HepG2 (cell line): ENCODE results near the gene DOLK. TPM values are rescaled to one million over a fixed set of nuclear protein-coding genes. Genes with fewer than 3 reads are reported as not detected.

Experiments used
- ADNP ChIP-seq: sonication (generic); formaldehyde crosslinking; IDR thresholded peaks from 2 replicates; pipeline ENCODE4 v1.4.0; 2020; ENCODE audit warnings: missing genetic modification reagents
- GFI1 ChIP-seq: sonication (generic); formaldehyde crosslinking; IDR thresholded peaks from 2 replicates; pipeline ENCODE4 v1.5.0; 2020; ENCODE audit warnings: missing genetic modification reagents, mild to moderate bottlenecking, borderline replicate concordance
- HMG20A ChIP-seq: IDR thresholded peaks from 2 replicates; pipeline ENCODE4 v1.6.1; 2016; ENCODE audit warnings: borderline replicate concordance
- KMT2B ChIP-seq: IDR thresholded peaks from 2 replicates; pipeline ENCODE4 v1.6.1; 2016; ENCODE audit warnings: missing genetic modification reagents, missing compliant biosample characterization
- MED13 ChIP-seq: sonication (generic); formaldehyde crosslinking; IDR thresholded peaks from 2 replicates; pipeline ENCODE4 v1.5.0; 2020; ENCODE audit warnings: missing genetic modification reagents
- NFYC ChIP-seq: IDR thresholded peaks from 2 replicates; pipeline ENCODE4 v1.6.1; 2016; ENCODE audit warnings: missing genetic modification reagents, missing compliant biosample characterization
- SP140L ChIP-seq: sonication (generic); formaldehyde crosslinking; IDR thresholded peaks from 2 replicates; pipeline ENCODE4 v1.4.0; 2020; ENCODE audit warnings: missing genetic modification reagents, borderline replicate concordance
- STAT5B ChIP-seq: sonication (generic); formaldehyde crosslinking; IDR thresholded peaks from 2 replicates; pipeline ENCODE4 v1.4.0; 2020; ENCODE audit warnings: missing genetic modification reagents
- TBX3 ChIP-seq: fragments of 450-650 bp; IDR thresholded peaks from 2 replicates; pipeline ENCODE4 v1.6.1; 2017; ENCODE audit warnings: antibody characterized with exemption, mild to moderate bottlenecking, inconsistent platforms, borderline replicate concordance
- ZBTB20 ChIP-seq: sonication (generic); formaldehyde crosslinking; IDR thresholded peaks from 2 replicates; pipeline ENCODE4 v1.8.1; 2023; ENCODE audit warnings: missing genetic modification reagents, low read depth, mild to moderate bottlenecking, borderline replicate concordance
- ZNF350 ChIP-seq: sonication (generic); formaldehyde crosslinking; IDR thresholded peaks from 2 replicates; pipeline ENCODE4 v1.4.0; 2020; ENCODE audit warnings: mild to moderate bottlenecking, low read depth, missing genetic modification reagents, borderline replicate concordance
- ZNF775 ChIP-seq: sonication (generic); formaldehyde crosslinking; IDR thresholded peaks from 2 replicates; pipeline ENCODE4 v1.4.0; 2020; ENCODE audit warnings: missing genetic modification reagents, mild to moderate bottlenecking, moderate library complexity, borderline replicate concordance
- ZSCAN31 ChIP-seq: sonication (generic); formaldehyde crosslinking; IDR thresholded peaks from 2 replicates; pipeline ENCODE4 v1.5.0; 2020; ENCODE audit warnings: low read depth, mild to moderate bottlenecking, missing genetic modification reagents
- polyA plus RNA-seq, 8 experiments: library from polyadenylated mRNA; depleted of rRNA in 3 of 8; stranded (reverse) in 7 of 8; unstranded in 1 of 8; fragments of >200 nt; fragmentation: Illumina TruSeq in 4 of 8; extraction: Trizol in 4 of 8; gene quantifications; 2 replicates each; pipeline versions ENCODE4 v1.2.1 to v1.2.3, GENCODE V29; 2011 to 2016; ENCODE audit warnings: low read depth in 4 of 8, missing spikeins in 1 of 8, mixed read lengths in 1 of 8; ENCODE audit not compliant: insufficient read depth in 1 of 8
- total RNA-seq, 5 experiments: library from RNA; depleted of rRNA; stranded (reverse); fragments of >200 nt; fragmentation: Illumina TruSeq; extraction: Trizol; gene quantifications; 2 replicates each; pipeline ENCODE4 v1.2.3, GENCODE V29; 2016; ENCODE audit warnings: low read depth in 1 of 5
- TF ChIP-seq, protein P1 (sequence below): sonication (generic); formaldehyde crosslinking; IDR thresholded peaks from 2 replicates; pipeline ENCODE4 v1.5.0; 2020; ENCODE audit warnings: missing genetic modification reagents
- TF ChIP-seq, protein P2 (sequence below): sonication (generic); formaldehyde crosslinking; IDR thresholded peaks from 2 replicates; pipeline ENCODE4 v1.8.1; 2022; ENCODE audit warnings: mild to moderate bottlenecking, missing genetic modification reagents
- TF ChIP-seq, protein P3 (sequence below): sonication (generic); formaldehyde crosslinking; IDR thresholded peaks from 2 replicates; pipeline ENCODE4 v1.4.0; 2020; ENCODE audit warnings: missing genetic modification reagents
- TF ChIP-seq, protein P4 (sequence below): sonication (generic); formaldehyde crosslinking; IDR thresholded peaks from 2 replicates; pipeline ENCODE4 v1.8.0; 2022; ENCODE audit warnings: missing genetic modification reagents, low read depth, mild to moderate bottlenecking, borderline replicate concordance
- TF ChIP-seq, protein P5 (sequence below): sonication (generic); formaldehyde crosslinking; IDR thresholded peaks from 2 replicates; pipeline ENCODE4 v1.5.0; 2020; ENCODE audit warnings: missing genetic modification reagents, mild to moderate bottlenecking, borderline replicate concordance
- TF ChIP-seq, protein P6 (sequence below): sonication (generic); formaldehyde crosslinking; IDR thresholded peaks from 2 replicates; pipeline ENCODE4 v1.5.0; 2020; ENCODE audit warnings: mild to moderate bottlenecking, missing genetic modification reagents

DOLK gene
- total and polyA plus RNA-seq, 2 of the 13 experiments (the other 11 are each of a cell fraction or from before 2014, with no cell fraction given) = 15.4 to 18.7 TPM

DNA sequence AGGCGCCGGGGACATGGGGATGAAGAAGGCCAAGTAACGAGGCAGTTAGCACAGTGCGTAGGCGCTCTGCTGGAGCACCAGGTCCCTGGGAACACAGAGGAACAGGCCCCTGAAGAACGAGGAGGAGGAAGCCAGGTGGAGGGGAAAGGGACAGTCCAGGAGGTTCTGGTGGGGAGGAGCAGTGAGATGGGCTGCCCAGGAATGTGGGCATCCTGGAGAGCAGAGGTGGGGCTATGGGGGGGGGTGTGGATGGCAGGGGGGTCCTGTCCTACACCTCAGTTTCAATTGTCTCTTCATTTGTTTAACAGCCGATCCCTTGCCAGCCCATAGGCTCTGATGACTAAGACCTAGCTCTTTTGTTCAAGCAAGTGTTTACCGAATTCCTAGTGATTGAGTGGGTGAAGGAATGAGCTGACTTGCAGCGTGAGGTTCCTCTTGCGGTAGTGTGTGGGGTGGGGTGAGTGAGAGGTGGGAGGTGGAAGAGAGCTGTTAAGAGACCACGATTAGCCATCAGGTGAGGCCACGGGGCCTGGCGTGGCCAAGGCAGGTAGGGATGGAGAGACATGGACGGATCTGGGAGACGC, 35.0 kb downstream of the DOLK start (continued):
- TF ChIP-seq SP140L = no peak
- TF ChIP-seq ZNF775 (CRISPR knock-in tag) = no peak
- no peak for TF ChIP-seq ADNP
- TF ChIP-seq NFYC (CRISPR knock-in tag) = no peak
- no peak for TF ChIP-seq ZNF350
- TF ChIP-seq, protein P1, sequence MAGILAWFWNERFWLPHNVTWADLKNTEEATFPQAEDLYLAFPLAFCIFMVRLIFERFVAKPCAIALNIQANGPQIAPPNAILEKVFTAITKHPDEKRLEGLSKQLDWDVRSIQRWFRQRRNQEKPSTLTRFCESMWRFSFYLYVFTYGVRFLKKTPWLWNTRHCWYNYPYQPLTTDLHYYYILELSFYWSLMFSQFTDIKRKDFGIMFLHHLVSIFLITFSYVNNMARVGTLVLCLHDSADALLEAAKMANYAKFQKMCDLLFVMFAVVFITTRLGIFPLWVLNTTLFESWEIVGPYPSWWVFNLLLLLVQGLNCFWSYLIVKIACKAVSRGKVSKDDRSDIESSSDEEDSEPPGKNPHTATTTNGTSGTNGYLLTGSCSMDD (CRISPR knock-in tag) = no peak
- TF ChIP-seq GFI1 (CRISPR knock-in tag) = no peak
- TF ChIP-seq STAT5B (CRISPR knock-in tag) = no peak
- TF ChIP-seq, protein P2, sequence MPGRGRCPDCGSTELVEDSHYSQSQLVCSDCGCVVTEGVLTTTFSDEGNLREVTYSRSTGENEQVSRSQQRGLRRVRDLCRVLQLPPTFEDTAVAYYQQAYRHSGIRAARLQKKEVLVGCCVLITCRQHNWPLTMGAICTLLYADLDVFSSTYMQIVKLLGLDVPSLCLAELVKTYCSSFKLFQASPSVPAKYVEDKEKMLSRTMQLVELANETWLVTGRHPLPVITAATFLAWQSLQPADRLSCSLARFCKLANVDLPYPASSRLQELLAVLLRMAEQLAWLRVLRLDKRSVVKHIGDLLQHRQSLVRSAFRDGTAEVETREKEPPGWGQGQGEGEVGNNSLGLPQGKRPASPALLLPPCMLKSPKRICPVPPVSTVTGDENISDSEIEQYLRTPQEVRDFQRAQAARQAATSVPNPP (CRISPR knock-in tag) = no peak
- TF ChIP-seq KMT2B (CRISPR knock-in tag) = no peak
- peak; percentile 51; the same call in 1 of the 2 replicates for TF ChIP-seq ZBTB20 (CRISPR knock-in tag)
- TF ChIP-seq HMG20A (CRISPR knock-in tag) = no peak
- TF ChIP-seq, protein P3, sequence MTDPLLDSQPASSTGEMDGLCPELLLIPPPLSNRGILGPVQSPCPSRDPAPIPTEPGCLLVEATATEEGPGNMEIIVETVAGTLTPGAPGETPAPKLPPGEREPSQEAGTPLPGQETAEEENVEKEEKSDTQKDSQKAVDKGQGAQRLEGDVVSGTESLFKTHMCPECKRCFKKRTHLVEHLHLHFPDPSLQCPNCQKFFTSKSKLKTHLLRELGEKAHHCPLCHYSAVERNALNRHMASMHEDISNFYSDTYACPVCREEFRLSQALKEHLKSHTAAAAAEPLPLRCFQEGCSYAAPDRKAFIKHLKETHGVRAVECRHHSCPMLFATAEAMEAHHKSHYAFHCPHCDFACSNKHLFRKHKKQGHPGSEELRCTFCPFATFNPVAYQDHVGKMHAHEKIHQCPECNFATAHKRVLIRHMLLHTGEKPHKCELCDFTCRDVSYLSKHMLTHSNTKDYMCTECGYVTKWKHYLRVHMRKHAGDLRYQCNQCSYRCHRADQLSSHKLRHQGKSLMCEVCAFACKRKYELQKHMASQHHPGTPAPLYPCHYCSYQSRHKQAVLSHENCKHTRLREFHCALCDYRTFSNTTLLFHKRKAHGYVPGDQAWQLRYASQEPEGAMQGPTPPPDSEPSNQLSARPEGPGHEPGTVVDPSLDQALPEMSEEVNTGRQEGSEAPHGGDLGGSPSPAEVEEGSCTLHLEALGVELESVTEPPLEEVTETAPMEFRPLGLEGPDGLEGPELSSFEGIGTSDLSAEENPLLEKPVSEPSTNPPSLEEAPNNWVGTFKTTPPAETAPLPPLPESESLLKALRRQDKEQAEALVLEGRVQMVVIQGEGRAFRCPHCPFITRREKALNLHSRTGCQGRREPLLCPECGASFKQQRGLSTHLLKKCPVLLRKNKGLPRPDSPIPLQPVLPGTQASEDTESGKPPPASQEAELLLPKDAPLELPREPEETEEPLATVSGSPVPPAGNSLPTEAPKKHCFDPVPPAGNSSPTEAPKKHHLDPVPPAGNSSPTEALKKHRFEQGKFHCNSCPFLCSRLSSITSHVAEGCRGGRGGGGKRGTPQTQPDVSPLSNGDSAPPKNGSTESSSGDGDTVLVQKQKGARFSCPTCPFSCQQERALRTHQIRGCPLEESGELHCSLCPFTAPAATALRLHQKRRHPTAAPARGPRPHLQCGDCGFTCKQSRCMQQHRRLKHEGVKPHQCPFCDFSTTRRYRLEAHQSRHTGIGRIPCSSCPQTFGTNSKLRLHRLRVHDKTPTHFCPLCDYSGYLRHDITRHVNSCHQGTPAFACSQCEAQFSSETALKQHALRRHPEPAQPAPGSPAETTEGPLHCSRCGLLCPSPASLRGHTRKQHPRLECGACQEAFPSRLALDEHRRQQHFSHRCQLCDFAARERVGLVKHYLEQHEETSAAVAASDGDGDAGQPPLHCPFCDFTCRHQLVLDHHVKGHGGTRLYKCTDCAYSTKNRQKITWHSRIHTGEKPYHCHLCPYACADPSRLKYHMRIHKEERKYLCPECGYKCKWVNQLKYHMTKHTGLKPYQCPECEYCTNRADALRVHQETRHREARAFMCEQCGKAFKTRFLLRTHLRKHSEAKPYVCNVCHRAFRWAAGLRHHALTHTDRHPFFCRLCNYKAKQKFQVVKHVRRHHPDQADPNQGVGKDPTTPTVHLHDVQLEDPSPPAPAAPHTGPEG (CRISPR knock-in tag) = no peak
- TF ChIP-seq TBX3 = no peak
- TF ChIP-seq, protein P4, sequence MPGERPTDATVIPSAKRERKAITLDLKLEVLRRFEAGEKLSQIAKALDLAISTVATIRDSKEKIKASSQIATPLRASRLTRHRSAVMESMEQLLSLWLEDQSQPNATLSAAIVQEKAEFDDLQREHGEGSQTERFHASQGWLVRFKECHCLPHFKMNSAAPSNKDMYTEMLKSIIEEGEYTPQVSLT = no peak
- TF ChIP-seq MED13 = no peak
- TF ChIP-seq, protein P5, sequence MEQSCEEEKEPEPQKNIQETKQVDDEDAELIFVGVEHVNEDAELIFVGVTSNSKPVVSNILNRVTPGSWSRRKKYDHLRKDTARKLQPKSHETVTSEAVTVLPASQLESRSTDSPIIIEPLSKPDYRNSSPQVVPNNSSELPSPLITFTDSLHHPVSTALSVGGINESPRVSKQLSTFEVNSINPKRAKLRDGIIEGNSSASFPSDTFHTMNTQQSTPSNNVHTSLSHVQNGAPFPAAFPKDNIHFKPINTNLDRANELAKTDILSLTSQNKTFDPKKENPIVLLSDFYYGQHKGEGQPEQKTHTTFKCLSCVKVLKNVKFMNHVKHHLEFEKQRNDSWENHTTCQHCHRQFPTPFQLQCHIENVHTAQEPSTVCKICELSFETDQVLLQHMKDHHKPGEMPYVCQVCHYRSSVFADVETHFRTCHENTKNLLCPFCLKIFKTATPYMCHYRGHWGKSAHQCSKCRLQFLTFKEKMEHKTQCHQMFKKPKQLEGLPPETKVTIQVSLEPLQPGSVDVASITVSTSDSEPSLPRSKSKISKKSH = no peak
- TF ChIP-seq, protein P6, sequence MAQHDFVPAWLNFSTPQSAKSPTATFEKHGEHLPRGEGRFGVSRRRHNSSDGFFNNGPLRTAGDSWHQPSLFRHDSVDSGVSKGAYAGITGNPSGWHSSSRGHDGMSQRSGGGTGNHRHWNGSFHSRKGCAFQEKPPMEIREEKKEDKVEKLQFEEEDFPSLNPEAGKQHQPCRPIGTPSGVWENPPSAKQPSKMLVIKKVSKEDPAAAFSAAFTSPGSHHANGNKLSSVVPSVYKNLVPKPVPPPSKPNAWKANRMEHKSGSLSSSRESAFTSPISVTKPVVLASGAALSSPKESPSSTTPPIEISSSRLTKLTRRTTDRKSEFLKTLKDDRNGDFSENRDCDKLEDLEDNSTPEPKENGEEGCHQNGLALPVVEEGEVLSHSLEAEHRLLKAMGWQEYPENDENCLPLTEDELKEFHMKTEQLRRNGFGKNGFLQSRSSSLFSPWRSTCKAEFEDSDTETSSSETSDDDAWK (CRISPR knock-in tag) = no peak
- TF ChIP-seq ZSCAN31 (CRISPR knock-in tag) = no peak
